GM12872 (cell line): Measurements from ENCODE around the gene SYVN1.

Experiments used
- TF ChIP-seq, protein P1 (sequence below): IDR thresholded peaks from 3 replicates; pipeline ENCODE4 v1.5.1; 2011; ENCODE audit warnings: low read depth, mild to moderate bottlenecking, low read length, moderate library complexity; ENCODE audit not compliant: insufficient read depth

Gene SYVN1

DNA sequence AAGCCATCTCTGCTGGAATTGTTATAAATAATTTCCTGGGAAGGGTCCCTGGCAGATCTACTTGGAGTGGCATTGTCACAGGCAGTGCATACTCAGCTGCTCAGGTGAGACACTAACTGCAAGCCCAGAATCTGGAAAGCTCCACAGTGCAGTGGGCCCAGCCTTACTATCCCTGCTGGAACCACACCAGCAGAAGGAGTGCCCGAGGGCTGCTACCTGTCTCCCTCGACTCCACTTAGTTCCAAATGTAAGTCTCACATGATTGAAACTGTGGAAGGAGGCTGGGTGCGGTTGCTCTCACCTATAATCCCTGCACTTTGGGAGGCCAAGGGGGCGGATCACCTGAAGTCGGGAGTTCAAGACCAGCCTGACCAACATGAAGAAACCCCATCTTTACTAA lies 14.3 kb upstream of the SYVN1 start:
- TF ChIP-seq, protein P1, sequence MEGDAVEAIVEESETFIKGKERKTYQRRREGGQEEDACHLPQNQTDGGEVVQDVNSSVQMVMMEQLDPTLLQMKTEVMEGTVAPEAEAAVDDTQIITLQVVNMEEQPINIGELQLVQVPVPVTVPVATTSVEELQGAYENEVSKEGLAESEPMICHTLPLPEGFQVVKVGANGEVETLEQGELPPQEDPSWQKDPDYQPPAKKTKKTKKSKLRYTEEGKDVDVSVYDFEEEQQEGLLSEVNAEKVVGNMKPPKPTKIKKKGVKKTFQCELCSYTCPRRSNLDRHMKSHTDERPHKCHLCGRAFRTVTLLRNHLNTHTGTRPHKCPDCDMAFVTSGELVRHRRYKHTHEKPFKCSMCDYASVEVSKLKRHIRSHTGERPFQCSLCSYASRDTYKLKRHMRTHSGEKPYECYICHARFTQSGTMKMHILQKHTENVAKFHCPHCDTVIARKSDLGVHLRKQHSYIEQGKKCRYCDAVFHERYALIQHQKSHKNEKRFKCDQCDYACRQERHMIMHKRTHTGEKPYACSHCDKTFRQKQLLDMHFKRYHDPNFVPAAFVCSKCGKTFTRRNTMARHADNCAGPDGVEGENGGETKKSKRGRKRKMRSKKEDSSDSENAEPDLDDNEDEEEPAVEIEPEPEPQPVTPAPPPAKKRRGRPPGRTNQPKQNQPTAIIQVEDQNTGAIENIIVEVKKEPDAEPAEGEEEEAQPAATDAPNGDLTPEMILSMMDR: no peak

DNA sequence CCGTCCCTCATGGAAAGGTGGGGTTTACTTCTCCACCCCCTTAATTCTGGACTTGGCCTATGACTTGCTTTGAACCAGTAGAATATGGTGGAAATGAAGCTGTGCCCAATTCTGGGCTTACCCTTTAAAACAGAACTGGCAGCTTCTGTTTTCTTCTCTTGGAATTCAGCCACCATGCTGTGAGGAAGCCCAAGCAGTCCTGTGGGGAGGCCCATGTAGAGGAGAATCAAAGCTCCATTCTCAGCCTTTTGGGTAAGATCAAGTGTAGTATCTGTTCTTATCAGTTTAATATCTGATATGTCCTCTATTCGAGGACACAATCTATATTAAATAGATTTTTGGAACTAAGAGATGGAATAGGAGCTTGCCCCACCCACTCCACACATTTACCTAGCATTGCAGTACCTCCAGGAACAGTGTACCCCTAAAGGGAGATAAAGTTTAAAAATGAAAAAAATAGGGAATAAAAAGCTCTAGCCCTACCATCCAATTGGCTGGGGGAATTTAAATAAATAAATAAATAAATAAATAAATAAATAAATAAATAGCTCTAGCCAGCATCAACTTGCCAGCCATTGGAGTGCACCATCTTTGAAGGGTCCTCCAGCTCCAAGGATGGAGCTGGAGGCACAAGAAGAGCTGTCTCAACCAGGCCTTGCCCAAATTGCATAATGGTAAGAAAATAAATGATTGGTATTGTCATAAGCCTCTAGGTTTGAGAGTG lies 13.2 kb upstream of the SYVN1 start:
- TF ChIP-seq, protein P1: no peak

DNA sequence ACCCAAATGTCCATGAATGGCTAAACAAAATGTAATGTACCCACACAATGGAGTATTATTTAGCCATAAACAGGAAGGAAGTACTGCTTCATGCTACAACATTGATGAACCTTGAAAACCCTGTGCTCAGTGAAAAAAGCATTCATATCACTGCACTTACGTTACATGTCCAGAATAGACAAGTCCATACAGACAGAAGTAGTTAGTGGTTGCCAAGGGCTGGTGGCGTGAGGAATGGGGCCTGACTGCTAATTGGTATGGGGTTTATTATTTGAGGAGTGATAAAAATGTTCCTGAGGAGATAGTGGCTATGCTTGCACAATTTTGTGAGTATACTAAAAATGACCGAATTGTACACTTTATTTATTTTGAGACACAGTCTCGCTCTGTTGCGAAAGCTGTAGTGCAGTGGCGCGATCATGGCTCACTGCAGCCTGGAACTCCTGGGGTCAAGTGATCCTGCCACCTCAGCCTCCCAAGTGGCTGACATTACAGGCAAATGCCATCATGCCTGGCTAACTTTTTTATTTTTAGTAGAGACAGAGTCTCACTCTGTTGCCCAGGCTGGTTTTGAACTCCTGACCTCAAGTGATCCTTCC lies 7.7 kb upstream of the SYVN1 start:
- TF ChIP-seq, protein P1: no peak

DNA sequence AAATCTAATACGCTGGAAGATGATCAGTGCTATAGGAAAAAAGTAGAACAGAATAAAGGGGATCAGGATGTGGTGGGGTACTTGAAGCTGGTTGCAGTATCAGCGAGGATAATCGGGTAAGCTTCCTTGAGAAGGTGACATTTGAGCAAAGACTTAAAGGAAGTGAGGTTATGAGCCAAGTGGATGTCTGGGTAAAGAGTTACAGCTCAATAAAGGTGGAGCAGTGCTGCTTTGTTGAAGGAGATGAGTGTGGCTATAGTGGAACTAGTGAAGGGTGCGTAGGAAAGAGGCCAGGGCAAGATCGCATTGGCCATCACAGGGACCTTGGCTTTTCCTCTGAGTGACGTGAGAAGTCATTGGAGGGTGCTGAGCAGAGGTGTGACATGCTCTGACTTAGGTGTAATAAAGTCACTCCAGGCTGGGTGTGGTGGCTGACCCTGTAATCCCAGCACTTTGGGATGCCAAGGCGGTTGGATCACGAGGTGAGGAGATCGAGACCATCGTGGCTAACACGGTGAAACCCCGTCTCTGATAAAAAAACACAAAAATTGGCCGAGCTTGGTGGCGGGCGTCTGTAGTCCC lies 2.3 kb upstream of the SYVN1 start:
- TF ChIP-seq, protein P1: no peak

DNA sequence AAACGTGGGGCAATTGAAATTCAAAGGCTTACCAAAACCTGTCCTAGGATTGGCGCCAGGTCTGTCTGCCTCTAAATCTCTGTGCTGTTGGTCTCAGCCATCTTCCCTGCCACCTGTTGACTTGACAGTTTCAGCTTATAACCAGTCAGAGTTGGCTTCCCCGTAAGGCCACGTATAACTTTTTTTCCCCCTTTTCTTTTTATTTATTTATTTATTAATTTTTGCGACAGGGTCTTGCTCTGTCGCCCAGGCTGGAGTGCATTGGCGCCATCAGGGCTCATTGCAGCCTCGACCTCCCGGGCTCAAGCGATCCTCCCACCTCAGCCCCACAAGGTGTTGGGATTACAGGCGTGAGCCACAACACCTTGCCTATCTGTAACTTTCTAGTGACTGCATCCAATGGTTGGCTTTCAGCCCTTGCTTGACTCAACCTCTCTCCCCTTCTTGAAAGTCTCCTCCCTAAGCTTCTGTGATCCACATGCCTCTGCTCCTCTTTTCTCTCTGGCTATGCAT lies 1.4 kb upstream of the SYVN1 start:
- TF ChIP-seq, protein P1: no peak

DNA sequence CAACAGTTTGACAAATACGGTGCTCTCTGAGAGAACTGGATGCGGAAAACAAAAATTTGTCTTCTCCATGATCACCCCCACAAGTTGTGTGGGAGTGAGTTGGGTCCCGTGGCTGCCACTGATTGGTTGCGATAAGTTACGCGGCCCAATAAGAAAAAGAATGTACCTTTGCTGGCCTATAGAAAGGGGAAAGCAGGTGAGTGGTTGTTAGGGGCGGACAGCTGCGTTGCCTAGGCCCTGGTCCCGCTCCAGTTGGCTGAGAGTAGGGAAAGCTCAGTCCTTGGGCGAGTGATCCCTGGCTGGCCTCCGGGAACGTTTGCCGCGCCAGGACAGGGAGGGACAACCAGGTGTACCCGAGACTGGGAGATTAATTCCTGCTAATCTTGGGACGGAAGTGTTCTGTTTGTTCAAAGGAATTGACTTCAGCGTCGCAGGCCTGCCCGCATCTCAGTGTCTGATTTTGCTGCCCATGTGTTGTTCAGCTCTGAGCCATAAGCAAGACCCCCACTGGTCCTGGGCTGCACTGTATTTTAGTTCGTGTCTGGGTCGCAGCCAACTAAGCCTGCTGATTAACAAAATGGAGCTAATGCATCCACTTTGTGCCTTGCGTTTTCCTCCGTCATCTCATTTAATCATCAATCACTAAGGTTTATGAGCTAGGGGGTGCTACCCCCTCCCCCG lies 773 bp upstream of the SYVN1 start:
- TF ChIP-seq, protein P1: no peak

DNA sequence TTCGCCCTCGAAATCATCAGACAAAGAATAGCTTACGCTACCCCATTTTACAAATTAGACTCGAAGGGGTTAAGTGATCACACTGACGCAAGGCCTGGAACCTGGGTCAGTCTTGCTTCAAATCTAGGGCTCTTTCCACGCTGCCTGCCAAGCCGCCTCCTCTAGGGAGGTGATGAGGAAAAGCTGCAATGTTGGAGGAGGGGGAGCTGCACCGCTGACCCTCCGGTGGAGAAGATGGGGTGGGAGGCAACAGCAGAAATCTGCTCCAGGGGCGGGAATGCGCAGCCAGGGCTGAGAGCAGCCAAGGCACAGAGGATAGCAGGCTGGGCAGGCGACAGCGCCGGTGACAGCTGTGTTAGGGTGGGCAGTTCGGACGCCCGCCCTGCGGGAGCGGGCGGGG lies 595 bp downstream of the SYVN1 start:
- TF ChIP-seq, protein P1: no peak
